ENCODE results near the gene CTAGE1.

The CTAGE1 gene

DNA sequence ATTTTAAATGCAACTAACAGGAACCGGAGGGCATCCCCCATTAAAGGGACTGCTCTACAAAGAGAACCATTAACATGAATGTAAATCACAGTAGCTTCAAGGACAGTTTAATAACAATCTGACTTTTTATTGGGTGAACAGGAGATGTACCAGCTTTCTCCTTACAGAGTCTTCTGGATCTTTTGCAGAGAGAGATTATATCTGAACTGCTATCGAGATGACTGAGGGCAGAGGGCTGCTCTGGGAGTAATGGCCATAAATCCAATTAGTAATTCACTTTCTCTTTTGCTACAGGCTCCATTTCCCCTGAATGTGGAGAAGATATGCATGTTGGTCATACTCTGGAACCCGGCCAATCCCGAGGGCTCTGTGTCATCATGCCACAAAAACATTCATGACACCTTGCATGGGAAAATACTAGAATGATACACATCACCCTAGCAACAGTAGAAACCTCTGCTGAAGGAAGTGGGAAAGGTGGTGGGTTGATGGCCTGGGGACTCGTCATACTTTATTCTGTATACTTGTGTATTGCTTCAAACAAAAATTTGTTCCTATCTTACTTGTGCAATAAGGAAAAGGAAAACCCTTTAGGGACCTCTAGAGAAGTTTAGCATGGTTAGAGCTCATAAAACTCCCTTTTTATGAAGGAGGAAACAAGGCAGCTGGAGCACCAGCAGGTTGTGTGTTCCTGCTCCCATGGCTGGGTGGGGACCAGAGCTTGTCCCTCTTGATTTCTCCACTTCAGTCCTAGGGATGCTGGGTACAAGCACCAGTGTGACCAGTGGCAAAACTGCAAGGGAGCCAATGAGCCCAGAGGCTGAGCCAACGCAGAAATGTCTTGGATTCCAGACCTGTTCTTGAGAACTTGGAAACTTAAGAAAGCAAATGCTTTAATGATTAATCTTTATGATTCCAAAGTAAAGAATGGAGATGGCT, 26.0 kb downstream of the CTAGE1 start:
- DNase-seq = no peak

DNA sequence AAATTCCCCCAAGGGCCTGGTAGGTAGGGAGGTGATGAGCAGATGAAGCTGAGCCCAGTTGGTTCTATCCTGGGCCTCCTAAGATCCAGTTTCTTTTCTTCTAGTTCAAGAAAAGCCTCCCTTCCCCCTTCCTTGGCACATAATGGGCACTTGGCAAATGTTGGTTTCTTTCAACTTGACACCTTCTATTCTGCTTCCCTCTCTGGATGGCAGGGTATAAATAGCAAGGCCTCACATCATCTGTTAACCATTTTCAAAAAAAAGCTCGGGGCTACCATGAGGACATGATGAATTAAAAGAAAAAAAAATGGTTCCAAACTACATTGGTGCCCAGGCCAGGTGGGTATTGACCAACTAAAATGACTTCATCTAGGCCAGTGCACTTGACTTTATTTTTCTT, 29.9 kb downstream of the CTAGE1 start:
- DNase-seq = no peak

DNA sequence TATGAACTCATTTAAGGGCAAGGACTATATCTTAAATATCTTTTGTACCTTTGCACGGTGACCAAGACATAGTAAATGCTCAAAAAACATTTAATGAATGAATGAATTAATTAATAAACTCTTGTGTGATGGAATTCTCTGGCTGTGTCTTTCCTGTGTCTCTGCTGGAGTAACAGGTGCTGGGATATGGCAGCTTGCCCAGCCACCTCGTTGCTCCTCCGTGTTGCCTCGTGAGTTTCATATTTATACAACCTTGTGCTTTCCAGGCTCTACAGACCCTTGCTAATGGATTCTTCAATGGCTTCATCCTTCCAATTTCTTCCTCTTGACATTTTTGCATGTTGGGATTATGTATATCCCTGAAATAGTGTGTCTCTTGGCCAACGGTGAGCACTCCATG, 30.4 kb downstream of the CTAGE1 start:
- DNase-seq = no peak

DNA sequence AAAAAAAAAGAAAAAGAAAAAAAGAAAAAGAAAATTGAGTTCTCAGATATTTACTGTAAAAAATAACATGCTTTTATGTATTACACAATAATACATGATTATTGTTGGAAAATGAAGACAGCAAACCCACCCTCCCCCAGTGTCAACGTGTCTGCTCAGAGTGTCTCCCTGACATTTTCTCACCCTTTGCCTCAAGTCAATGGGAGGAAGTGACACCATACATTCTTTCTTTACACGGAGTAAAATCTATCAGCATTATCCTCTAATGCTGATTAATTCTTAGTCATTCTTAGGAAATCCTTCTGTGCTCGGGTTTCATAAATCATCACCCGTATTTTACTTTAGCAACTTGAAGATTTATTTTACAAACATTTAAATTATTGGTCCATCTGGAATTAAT, 32.0 kb downstream of the CTAGE1 start:
- no peak for DNase-seq

DNA sequence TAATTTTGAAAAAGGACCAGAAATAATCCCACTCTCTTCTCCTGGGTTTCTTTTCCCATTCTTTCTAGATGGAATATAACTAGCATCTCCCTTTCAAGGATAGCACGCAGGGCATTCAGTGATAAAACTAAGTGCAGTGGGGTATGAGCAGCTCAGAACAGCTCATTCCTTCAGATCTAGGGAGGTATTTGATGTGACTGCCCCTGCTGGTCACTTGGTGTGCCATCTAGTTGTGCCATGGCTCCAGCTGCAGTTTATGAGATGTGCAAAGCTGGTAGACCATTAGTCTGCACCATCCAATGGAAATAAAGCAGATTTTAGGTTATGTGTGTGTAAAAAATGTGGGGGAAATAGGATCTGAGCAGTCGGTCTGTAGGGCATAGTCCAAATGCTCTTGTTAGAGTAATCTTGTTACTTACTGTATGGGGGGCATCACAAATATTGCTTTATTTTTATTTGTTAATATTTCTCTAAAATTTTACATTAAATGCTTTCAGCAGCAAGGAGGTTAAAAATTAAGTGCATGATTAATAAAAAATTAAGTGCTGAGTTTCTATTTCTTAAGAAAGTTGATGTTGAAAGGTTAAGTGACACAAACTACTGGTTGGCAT, 38.9 kb downstream of the CTAGE1 start:
- DNase-seq = no peak

DNA sequence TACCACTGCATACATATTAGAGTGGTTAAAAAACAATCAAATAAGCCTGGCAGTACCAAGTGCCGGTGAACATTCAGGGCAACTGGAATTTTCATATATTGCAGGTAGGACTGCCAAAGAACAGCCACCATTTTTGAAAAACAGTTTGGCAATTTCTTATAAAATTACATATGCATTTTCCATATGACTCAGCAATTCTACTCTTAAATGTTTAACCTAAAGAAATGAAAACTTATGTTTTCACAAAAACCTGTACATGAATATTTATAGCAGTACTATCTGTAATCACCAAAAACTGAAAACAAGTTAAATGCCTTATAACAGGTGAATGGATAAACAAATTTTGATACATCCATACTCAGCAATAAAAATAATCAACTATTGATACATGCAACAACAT, 39.9 kb downstream of the CTAGE1 start:
- no peak for DNase-seq

DNA sequence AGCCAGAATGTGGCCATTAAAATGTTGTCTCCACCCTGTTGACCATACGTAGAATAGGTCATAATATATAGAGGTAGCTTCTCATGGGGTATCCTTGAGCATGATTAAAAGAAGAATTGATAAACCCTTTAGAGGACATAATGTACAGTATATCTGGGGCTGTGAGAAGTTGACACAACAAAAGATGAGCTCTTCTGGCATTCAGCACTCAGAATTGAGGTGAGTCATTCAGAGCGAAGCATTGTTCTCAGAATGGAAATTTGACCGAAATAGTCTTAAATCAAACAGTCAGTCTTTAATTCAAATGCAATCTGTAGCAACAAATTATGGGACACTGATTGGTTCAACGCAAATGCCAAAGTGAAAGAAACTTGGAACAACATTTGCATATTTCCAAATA, 47.3 kb downstream of the CTAGE1 start:
- no peak for DNase-seq

DNA sequence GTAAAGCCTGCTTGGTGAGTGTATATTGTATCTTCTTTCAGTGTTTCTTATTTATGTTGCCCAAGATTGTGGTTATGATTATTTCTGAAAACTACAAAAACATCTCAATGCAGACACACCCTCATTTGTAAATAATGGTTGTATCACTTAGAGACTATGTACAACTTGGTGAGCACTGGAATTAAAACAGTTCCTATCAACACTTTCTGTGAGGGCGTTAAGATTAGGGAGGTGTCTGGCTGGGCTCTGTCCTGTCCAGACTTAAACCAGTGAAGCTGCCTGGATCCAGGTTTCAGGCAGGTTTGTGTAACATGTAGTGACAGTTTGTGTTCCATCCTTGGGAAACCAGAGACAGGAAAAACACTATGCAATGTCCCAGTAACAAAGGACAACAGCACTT, 49.7 kb downstream of the CTAGE1 start:
- DNase-seq = no peak

DNA sequence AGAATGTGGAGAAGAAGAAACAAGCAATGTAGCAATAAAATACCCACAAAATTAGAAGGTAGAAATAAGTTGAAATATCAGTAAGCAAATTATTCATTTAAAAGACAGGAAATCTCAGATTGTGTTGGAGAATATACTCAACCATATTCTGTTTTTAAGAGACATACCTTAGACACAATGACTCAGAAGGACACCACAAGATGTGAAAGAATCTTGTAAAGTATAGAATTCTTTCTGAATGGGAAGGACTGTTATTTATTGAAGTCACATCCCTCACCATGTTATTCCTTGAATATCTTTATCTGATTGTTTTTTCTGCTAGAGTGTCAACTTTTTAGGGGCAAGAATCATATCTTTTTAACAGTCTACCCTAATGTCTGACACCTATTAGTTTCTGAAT, 50.4 kb downstream of the CTAGE1 start:
- DNase-seq = no peak

DNA sequence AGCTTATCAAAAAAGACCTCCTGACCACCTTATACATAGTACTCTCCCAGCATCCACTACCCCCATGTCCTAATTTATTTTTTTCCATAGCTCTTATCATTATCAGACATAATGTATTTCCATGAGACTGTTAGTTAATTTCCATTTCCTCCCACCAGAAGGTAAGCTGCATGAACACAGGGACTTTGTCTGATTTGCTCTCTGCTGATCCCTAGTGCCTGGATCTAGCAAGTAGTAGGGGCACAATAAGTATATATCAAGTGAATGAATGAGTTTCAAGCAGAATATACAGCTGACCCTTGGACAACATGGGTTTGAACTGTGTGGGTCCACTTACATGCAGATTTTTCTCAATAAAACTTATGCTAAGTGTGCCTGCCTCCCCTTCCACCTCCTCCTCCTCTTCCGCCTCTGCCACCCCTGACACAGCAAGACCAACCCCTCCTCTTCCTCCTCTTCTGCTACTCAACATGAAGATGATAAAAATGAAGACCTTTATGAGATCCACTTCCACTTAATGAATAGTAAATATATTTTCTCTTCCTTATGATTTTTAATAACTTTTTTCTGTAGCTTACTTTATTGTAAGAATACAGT, 53.8 kb downstream of the CTAGE1 start:
- DNase-seq = no peak

All from amniotic stem cell (primary cell).